ENCODE data around the gene PDE4B.

GRCh38 chr1:65744731-65745130, 48.0 kb upstream of the PDE4B start:
- no peak for TF ChIP-seq CTCF (IDR thresholded peaks at IDR 0.05)
- no peak for TF ChIP-seq POLR2A (IDR thresholded peaks at IDR 0.05)
- TF ChIP-seq EP300 (IDR thresholded peaks at IDR 0.05): no peak
- TF ChIP-seq POLR2AphosphoS5 (IDR thresholded peaks at IDR 0.05): no peak

Measured in sigmoid colon (tissue), 4 donors.